ENCODE results near the gene HOXC5. TPM values are rescaled to one million over a fixed set of nuclear protein-coding genes. Genes with fewer than 3 reads are reported as not detected.
A peak's percentile ranks its signal among the peaks of the same experiment; 100 is the strongest.
"Not testable (repeated sequence)": the region's sequence is repeated elsewhere in the genome, so short reads cannot be mapped to it uniquely, and the experiment has no call there.

Gene HOXC5
- total and polyA plus RNA-seq, 5 experiments from 2014 or later, result not detected

- H3K4me1 Mint-ChIP-seq, result peaks cover 16 to 33% (median 19%) of the 10 kb centered on the region in 4 donors
- H3K4me3 Mint-ChIP-seq, POLR2A ChIA-PET, DNase-seq, ATAC-seq, H3K9me3 Mint-ChIP-seq, H3K36me3 Mint-ChIP-seq, H3K27me3 Mint-ChIP-seq: not testable (repeated sequence)
- H3K27ac Mint-ChIP-seq, result peak overlapping the region in 3 of 10 donors; percentile 0 to 38 (median 32)
These were observed 45.0 kb downstream of the HOXC5 start for GRCh38 chr12:54077843-54078242.

GRCh38 chr12:54079115-54079514 is 46.3 kb downstream of the HOXC5 start:
- peak overlapping the region in 9 of 10 donors; percentile 3 to 93 (median 37) for H3K27ac Mint-ChIP-seq
- peak overlapping the region in 5 of 10 donors; percentile 1 to 51 (median 8) for H3K4me3 Mint-ChIP-seq
- DNase-seq, H3K36me3 Mint-ChIP-seq, H3K27me3 Mint-ChIP-seq, H3K9me3 Mint-ChIP-seq, ATAC-seq: not testable (repeated sequence)
- H3K4me1 Mint-ChIP-seq, result peaks cover 18 to 45% (median 31%) of the 10 kb centered on the region in 4 donors
- POLR2A ChIA-PET, result interaction anchor here (0.6 kb wide), 1 partner anchor 474 kb away, joined by 5 read pairs; no protein-coding TSS in a partner anchor

GRCh38 chr12:54080008-54080924 is 47.4 kb downstream of the HOXC5 start:
- H3K4me1 Mint-ChIP-seq, result peaks cover 18 to 48% (median 32%) of the 10 kb centered on the region in 4 donors
- H3K4me3 Mint-ChIP-seq, result peak overlapping the region in 9 of 10 donors; percentile 1 to 94 (median 82)
- H3K27me3 Mint-ChIP-seq, POLR2A ChIA-PET, ATAC-seq, DNase-seq, H3K36me3 Mint-ChIP-seq, H3K9me3 Mint-ChIP-seq: not testable (repeated sequence)
- peak overlapping the region; percentile 91 to 98 (median 96) for H3K27ac Mint-ChIP-seq

- ATAC-seq (peak in 1 of 2 donors; percentile 12), DNase-seq (peak in 9 of 10 donors; percentile 15 to 64 (median 36))
- POLR2A ChIA-PET, H3K9me3 Mint-ChIP-seq, H3K36me3 Mint-ChIP-seq, H3K27me3 Mint-ChIP-seq: not testable (repeated sequence)
- H3K27ac Mint-ChIP-seq, result peak overlapping the region; percentile 91 to 98 (median 96)
- peaks cover 18 to 53% (median 32%) of the 10 kb centered on the region in 4 donors for H3K4me1 Mint-ChIP-seq
- peak overlapping the region; percentile 80 to 94 (median 87) for H3K4me3 Mint-ChIP-seq
These were observed 48.2 kb downstream of the HOXC5 start for GRCh38 chr12:54081053-54081514.

GRCh38 chr12:54081581-54082396 is 48.9 kb downstream of the HOXC5 start:
- peaks cover 20 to 53% (median 34%) of the 10 kb centered on the region in 4 donors for H3K4me1 Mint-ChIP-seq
- peak overlapping the region; percentile 91 to 98 (median 96) for H3K27ac Mint-ChIP-seq
- POLR2A ChIA-PET, result interaction anchor here (0.6 kb wide), 1 partner anchor 47 kb away, joined by 3 read pairs; no protein-coding TSS in a partner anchor
- H3K9me3 Mint-ChIP-seq, H3K36me3 Mint-ChIP-seq, H3K27me3 Mint-ChIP-seq: not testable (repeated sequence)
- H3K4me3 Mint-ChIP-seq, result peak overlapping the region; percentile 80 to 94 (median 87)
- peak in 1 of 2 donors; percentile 47 for ATAC-seq
- DNase-seq, result peak in 9 of 10 donors; percentile 2 to 52 (median 23)

- Mint-ChIP-seq H3K4me1 (peaks cover 20 to 53% (median 34%) of the 10 kb centered on the region in 4 donors), H3K9me3 (no peaks in the 10 kb centered on the region), H3K27ac (peak overlapping the region; percentile 91 to 98 (median 96)), H3K36me3 (no peaks in the 10 kb centered on the region), H3K27me3 (peaks cover 0 to 4% (median 0%) of the 10 kb centered on the region in 5 donors), H3K4me3 (peak overlapping the region; percentile 80 to 94 (median 87))
- POLR2A ChIA-PET, result interaction anchor here (0.6 kb wide), 1 partner anchor 46 kb away, joined by 3 read pairs; no protein-coding TSS in a partner anchor
- DNase-seq (peak; percentile 26 to 67 (median 54)), ATAC-seq (peak; percentile 55 to 68)
These were observed 49.6 kb downstream of the HOXC5 start for GRCh38 chr12:54082397-54082892.

Small RNAs within 50 kb of the gene (microRNA-seq; reads per million reads assigned to microRNA genes)
- gene MIR196A2 (ENCODE audit: borderline microRNAs expressed), result not detected
- not detected for gene MIR615 (ENCODE audit: borderline microRNAs expressed)

Other genes starting within 250 kb of the HOXC5 start
- not detected for gene HOXC13, start 94.2 kb upstream of the HOXC5 start, total RNA-seq
- gene HOXC13, start 94.2 kb upstream of the HOXC5 start, polyA plus RNA-seq, result not detected
- not detected for gene HOXC12, start 78.1 kb upstream of the HOXC5 start, total RNA-seq
- gene HOXC12, start 78.1 kb upstream of the HOXC5 start, polyA plus RNA-seq, result not detected
- gene HOXC11, start 59.9 kb upstream of the HOXC5 start, total RNA-seq, result not detected
- gene HOXC11, start 59.9 kb upstream of the HOXC5 start, polyA plus RNA-seq, result not detected
- gene HOTAIR, start 58.1 kb upstream of the HOXC5 start, total RNA-seq, result not detected
- gene HOTAIR, start 58.1 kb upstream of the HOXC5 start, polyA plus RNA-seq, result not detected
- not detected for gene HOXC10, start 47.9 kb upstream of the HOXC5 start, total RNA-seq
- not detected for gene HOXC10, start 47.9 kb upstream of the HOXC5 start, polyA plus RNA-seq
- not detected for gene HOXC9, start 32.9 kb upstream of the HOXC5 start, total RNA-seq
- not detected for gene HOXC9, start 32.9 kb upstream of the HOXC5 start, polyA plus RNA-seq
- not detected for gene HOXC8, start 24.1 kb upstream of the HOXC5 start, total RNA-seq
- not detected for gene HOXC8, start 24.1 kb upstream of the HOXC5 start, polyA plus RNA-seq
- gene HOXC6, start 4.6 kb upstream of the HOXC5 start, total RNA-seq, result not detected
- not detected for gene HOXC6, start 4.6 kb upstream of the HOXC5 start, polyA plus RNA-seq
- under 1 TPM; 0.63 to 0.65 TPM for gene HOXC4, start 20.8 kb downstream of the HOXC5 start, total RNA-seq
- under 1 TPM in 2 of 3 donors, not detected in 1; 0.25 to 0.43 TPM for gene HOXC4, start 20.8 kb downstream of the HOXC5 start, polyA plus RNA-seq
- 10 to 100 TPM; 21.0 to 22.0 TPM for gene SMUG1, start 155.9 kb downstream of the HOXC5 start, total RNA-seq
- 10 to 100 TPM; 15.4 to 23.6 (median 17.6) TPM for gene SMUG1, start 155.9 kb downstream of the HOXC5 start, polyA plus RNA-seq
- gene CBX5, start 247.1 kb downstream of the HOXC5 start, total RNA-seq, result 10 to 100 TPM; 66.6 to 70.5 TPM
- gene CBX5, start 247.1 kb downstream of the HOXC5 start, polyA plus RNA-seq, result 10 to 100 TPM; 23.7 to 34.4 (median 29.4) TPM
- 1,000 to 10,000 TPM; 1,109 to 1,141 TPM for gene HNRNPA1, start 247.7 kb downstream of the HOXC5 start, total RNA-seq
- gene HNRNPA1, start 247.7 kb downstream of the HOXC5 start, polyA plus RNA-seq, result 1,000 to 10,000 TPM in 1 of 3 donors, 100 to 1,000 TPM in 2; 932 to 1,177 (median 943) TPM

Measured in naive thymus-derived CD8-positive, alpha-beta T cell (primary cell).